Muscle of arm (tissue), 14 donors: Measurements from ENCODE around the gene SNX3. TPM values are rescaled to one million over a fixed set of nuclear protein-coding genes. Genes with fewer than 3 reads are reported as not detected.
"Not testable (repeated sequence)": the region's sequence is repeated elsewhere in the genome, so short reads cannot be mapped to it uniquely, and the experiment has no call there.

ENCODE experiments used
- DNase-seq: peaks from one replicate; pipeline ENCODE4 v3.0.0-alpha.2; 2013
- long read RNA-seq, 11 donors: transcript quantifications; one replicate each; lab custom pipeline, GENCODE V29; 2026
- polyA plus RNA-seq, 12 donors: library from polyadenylated mRNA; unstranded; fragments of 120-200 nt; gene quantifications; one replicate each; pipeline ENCODE4 v1.2.1, GENCODE V29; 2013; ENCODE audit not compliant: insufficient read length in 12 of 12

SNX3 gene
- polyA plus RNA-seq: 100 to 1,000 TPM; 209 to 451 (median 258) TPM
- long read RNA-seq, donor 1, transcript SNX3-201 (4 exons, 1,755 nt): major isoform, 107 of 157 reads
- long read RNA-seq, donor 1, transcript SNX3-202 (4 exons, 890 nt): minor isoform, 6 of 157 reads
- long read RNA-seq, donor 1, partial matches to known transcripts: 44 of 157 reads
- long read RNA-seq, donor 1, other reads (novel, unspliced or antisense): 0 of 157 reads
- long read RNA-seq, donor 2, transcript SNX3-201 (4 exons, 1,755 nt): major isoform, 98 of 123 reads
- long read RNA-seq, donor 2, partial matches to known transcripts: 23 of 123 reads
- long read RNA-seq, donor 2, other reads (novel, unspliced or antisense): 0 of 123 reads
- long read RNA-seq, donor 3, transcript SNX3-201 (4 exons, 1,755 nt): major isoform, 42 of 47 reads
- long read RNA-seq, donor 3, partial matches to known transcripts: 0 of 47 reads
- long read RNA-seq, donor 3, other reads (novel, unspliced or antisense): 0 of 47 reads
- long read RNA-seq, donor 4, transcript SNX3-201 (4 exons, 1,755 nt): major isoform, 16 of 18 reads
- long read RNA-seq, donor 4, partial matches to known transcripts: 0 of 18 reads
- long read RNA-seq, donor 4, other reads (novel, unspliced or antisense): 0 of 18 reads
- long read RNA-seq, donor 5, transcript SNX3-201 (4 exons, 1,755 nt): major isoform, 116 of 134 reads
- long read RNA-seq, donor 5, transcript SNX3-202 (4 exons, 890 nt): minor isoform, 6 of 134 reads
- long read RNA-seq, donor 5, partial matches to known transcripts: 12 of 134 reads
- long read RNA-seq, donor 5, other reads (novel, unspliced or antisense): 0 of 134 reads
- long read RNA-seq, donor 6, transcript SNX3-201 (4 exons, 1,755 nt): major isoform, 51 of 53 reads
- long read RNA-seq, donor 6, partial matches to known transcripts: 0 of 53 reads
- long read RNA-seq, donor 6, other reads (novel, unspliced or antisense): 0 of 53 reads
- long read RNA-seq, donor 7, transcript SNX3-201 (4 exons, 1,755 nt): major isoform, 38 of 40 reads
- long read RNA-seq, donor 7, partial matches to known transcripts: 0 of 40 reads
- long read RNA-seq, donor 7, other reads (novel, unspliced or antisense): 0 of 40 reads
- long read RNA-seq, donor 8, transcript SNX3-202 (4 exons, 890 nt): minor isoform, 6 of 115 reads
- long read RNA-seq, donor 8, transcript SNX3-201 (4 exons, 1,755 nt): major isoform, 93 of 115 reads
- long read RNA-seq, donor 8, partial matches to known transcripts: 15 of 115 reads
- long read RNA-seq, donor 8, other reads (novel, unspliced or antisense): 0 of 115 reads
- long read RNA-seq, donor 9, transcript SNX3-201 (4 exons, 1,755 nt): major isoform, 78 of 93 reads
- long read RNA-seq, donor 9, partial matches to known transcripts: 11 of 93 reads
- long read RNA-seq, donor 9, other reads (novel, unspliced or antisense): 0 of 93 reads
- long read RNA-seq, donor 10, transcript SNX3-202 (4 exons, 890 nt): minor isoform, 7 of 96 reads
- long read RNA-seq, donor 10, transcript SNX3-201 (4 exons, 1,755 nt): major isoform, 80 of 96 reads
- long read RNA-seq, donor 10, partial matches to known transcripts: 8 of 96 reads
- long read RNA-seq, donor 10, other reads (novel, unspliced or antisense): 0 of 96 reads
- long read RNA-seq, donor 11, transcript SNX3-201 (4 exons, 1,755 nt): major isoform, 94 of 136 reads
- long read RNA-seq, donor 11, partial matches to known transcripts: 40 of 136 reads
- long read RNA-seq, donor 11, other reads (novel, unspliced or antisense): 0 of 136 reads

- peak; percentile 95 for DNase-seq
Observed at GRCh38 chr6:108260809-108261569, at the start of gene SNX3. TSS of gene SNX3 (minus strand) at chr6:108261040. CDS start at chr6:108260921, 119 bp downstream.

GRCh38 chr6:108309844-108310243 is 49.0 kb upstream of the SNX3 start:
- DNase-seq: no peak

- not testable (repeated sequence) for DNase-seq
Observed at GRCh38 chr6:108308641-108309040, 47.8 kb upstream of the SNX3 start.

GRCh38 chr6:108304646-108305045 is 43.8 kb upstream of the SNX3 start:
- DNase-seq: no peak

DNA sequence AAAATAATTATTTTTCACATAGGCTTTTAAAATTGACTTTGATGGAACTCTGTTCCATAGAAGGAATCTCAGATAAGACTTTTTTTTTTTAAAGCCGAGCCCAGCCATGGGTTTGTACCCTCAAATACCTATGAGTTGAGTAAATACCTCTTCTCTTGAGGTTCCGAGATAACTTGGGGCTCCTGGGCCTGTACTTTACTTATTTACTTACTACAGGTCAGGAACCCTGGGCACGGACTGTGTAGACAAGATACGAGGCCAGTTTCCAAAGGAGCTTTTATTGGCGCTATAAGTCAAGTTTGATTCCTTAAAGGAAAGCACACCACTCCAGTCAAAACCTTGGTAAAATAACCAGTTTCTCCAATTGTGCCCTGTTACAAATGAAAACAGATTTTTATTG is 41.5 kb upstream of the SNX3 start:
- DNase-seq: no peak

GRCh38 chr6:108295676-108296075 is 34.8 kb upstream of the SNX3 start:
- DNase-seq: no peak

GRCh38 chr6:108294727-108295625 is 34.1 kb upstream of the SNX3 start, which contains the start of gene AFG1L:
TSS of gene AFG1L (plus strand) at chr6:108295054. CDS start at chr6:108295080, 26 bp downstream.
- DNase-seq: peak; percentile 90

GRCh38 chr6:108294297-108294726 is 33.5 kb upstream of the SNX3 start:
- no peak for DNase-seq

DNA sequence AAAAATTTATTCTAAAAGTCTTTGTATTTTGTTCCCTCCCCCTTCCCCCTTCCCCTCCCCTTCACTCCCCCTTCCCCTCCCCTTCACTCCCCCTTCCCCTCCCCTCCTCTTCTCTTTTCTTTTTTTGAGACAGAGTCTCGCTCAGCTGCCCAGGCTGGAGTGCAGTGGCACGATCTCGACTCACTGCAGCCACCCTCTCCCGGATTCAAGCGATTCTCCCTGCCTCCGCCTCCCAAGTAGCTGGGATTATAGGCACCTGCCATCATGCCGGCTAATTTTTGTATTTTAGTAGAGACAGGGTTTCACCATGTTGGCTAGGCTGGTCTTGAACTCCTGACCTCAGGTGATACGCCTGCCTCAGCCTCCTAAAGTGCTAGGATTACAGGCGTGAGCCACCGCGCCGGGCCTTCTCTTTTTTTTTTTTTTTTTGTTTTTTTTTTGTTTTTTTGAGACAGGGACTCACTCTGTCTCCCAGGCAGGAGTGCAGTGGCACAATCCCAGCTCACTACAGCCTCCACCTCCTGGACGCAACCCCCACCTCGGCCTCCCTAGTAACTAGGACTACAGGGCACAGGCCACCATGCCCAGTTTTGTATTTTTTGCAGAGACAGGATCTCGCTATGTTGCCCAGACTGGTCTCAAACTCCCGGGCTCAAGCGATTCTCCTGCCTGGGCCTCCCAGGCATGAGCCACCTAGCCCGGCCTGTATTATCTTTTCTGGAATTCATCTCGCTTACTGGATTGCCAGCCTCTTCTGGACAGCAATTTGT is 32.9 kb upstream of the SNX3 start:
- DNase-seq: peak; percentile 2

GRCh38 chr6:108292561-108292960 is 31.7 kb upstream of the SNX3 start:
- DNase-seq: not testable (repeated sequence)

DNA sequence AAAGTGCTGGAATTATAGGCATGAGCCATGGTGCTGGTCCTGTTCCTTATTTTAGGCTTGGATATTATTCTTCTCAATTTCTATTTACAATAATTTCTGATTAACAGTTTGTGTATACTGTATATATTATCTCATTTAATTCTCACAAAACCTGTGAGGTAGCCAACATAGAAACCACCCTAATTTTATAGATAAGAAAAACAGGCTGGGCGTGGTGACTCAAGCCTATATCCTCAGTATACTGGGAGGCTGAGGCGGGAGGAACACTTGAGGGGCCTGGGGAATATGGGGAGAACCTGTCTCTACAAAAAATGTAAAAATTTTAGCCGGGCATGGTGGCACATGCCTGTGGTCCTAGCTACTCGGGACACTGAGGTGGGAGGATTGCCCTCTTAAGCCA is 30.3 kb upstream of the SNX3 start:
- DNase-seq: no peak

GRCh38 chr6:108288742-108289141 is 27.9 kb upstream of the SNX3 start:
- DNase-seq: no peak

- no peak for DNase-seq
Observed at GRCh38 chr6:108287373-108287772, 26.5 kb upstream of the SNX3 start.

DNA sequence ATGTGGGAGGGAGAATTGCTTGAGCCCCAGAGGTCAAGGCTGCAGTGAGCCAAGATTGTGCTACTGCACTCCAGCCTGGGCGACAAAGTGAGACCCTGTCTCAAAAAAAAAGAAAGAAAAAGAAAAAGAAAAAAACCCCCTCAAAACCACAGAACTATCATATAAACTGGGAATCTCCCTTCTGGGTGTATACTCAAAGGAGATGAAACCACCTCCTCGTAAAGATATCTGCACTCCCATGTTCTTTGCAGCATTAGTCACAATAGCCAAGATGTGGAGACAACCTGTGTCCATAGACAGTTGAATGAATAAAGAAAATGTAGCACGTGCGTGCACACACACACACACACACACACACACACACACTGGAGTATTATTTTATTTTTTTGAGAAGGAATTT is 25.5 kb upstream of the SNX3 start:
- no peak for DNase-seq

- DNase-seq: no peak
Observed at GRCh38 chr6:108285381-108285780, 24.5 kb upstream of the SNX3 start.

GRCh38 chr6:108277831-108278230 is 17.0 kb upstream of the SNX3 start:
- no peak for DNase-seq

DNA sequence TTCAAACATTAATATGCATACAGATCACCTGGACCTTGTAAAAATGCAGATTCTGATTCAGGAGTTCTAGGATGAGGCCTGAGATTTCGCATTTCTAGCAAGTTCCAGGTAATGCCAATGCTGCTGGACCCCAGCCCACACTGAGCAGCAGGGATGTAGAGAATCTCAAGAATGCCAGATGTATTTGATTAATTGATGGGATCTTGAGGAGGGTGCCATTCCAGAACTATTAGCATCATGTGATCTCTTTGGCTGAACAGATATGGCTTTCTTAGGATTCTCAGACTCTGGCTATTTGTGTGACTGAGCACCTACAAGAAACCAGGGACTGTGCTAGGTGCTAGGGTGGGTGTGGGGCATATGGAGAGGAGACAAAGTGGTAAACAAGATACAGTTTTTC is 16.5 kb upstream of the SNX3 start:
- DNase-seq: no peak

DNA sequence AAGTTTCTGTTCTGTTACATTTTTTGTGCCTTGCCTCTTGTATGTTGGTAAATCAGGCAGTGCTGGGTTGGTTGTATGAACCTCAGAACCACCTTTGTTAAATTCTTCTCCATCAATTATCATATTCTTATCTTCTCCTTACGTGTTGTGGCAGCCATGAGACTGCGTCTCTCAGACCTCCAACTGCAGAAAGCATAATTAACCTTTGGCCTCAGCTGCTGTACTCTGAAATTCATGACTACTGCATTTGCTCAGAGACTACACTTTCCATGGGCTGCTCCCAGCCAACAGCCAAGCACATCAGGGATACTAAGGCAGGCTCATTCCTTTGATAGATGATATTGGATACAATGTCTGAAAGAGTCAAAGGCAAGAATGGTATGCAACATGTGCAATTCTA is 15.1 kb upstream of the SNX3 start:
- DNase-seq: no peak
